OCI-LY7 (cell line): ENCODE results near the gene RCC1. TPM values are rescaled to one million over a fixed set of nuclear protein-coding genes. Genes with fewer than 3 reads are reported as not detected.
"Not testable (repeated sequence)": the region's sequence is repeated elsewhere in the genome, so short reads cannot be mapped to it uniquely, and the experiment has no call there.

Experiments used
- BruUV-seq: library from RNA; stranded (reverse); fragments of 400-500 nt; replicated peaks from 2 replicates; lab custom pipeline; 2021; lab: Mats Ljungman, UMichigan
- CTCF ChIA-PET: fragments of 300-600 bp; sonication (Branson Sonifier 250); formaldehyde crosslinking; loops from one replicate; lab custom pipeline; 2022; ENCODE audit warnings: antibody characterized with exemption; ENCODE audit not compliant: unreplicated experiment; lab: Charles Lee
- POLR2A ChIA-PET: fragments of 300-600 bp; sonication (Branson Sonifier 250); formaldehyde crosslinking; loops from one replicate; lab custom pipeline; 2022; ENCODE audit warnings: antibody characterized with exemption; lab: Charles Lee
- DNase-seq: peaks from one replicate; pipeline ENCODE4 v3.0.0-alpha.2; 2015; ENCODE audit warnings: low spot score
- H2AFZ ChIP-seq: fragments of 200-600 bp; sonication (generic), shearing (Covaris generic); 2 replicates; pipeline ENCODE4 v1.6.1; 2014; ENCODE audit warnings: mild to moderate bottlenecking, antibody characterized with exemption, low read length, moderate library complexity
- H3K27ac ChIP-seq: fragments of 200-600 bp; sonication (generic); 2 replicates; pipeline ENCODE4 v1.5.1; 2014; ENCODE audit warnings: mixed run types, low read depth, mild to moderate bottlenecking, moderate library complexity, low read length, inconsistent platforms; ENCODE audit not compliant: poor library complexity, severe bottlenecking
- H3K36me3 ChIP-seq: fragments of 200-600 bp; sonication (generic); 2 replicates; pipeline ENCODE4 v1.6.1; 2014; ENCODE audit warnings: mild to moderate bottlenecking, antibody characterized with exemption, low read length, moderate library complexity, mixed read lengths; ENCODE audit not compliant: insufficient read depth
- H3K4me1 ChIP-seq: fragments of 200-600 bp; sonication (generic); 2 replicates; pipeline ENCODE4 v1.5.1; 2014; ENCODE audit warnings: mild to moderate bottlenecking, low read length; ENCODE audit not compliant: insufficient read depth, poor library complexity, severe bottlenecking
- H3K4me2 ChIP-seq: fragments of 200-600 bp; sonication (generic); 2 replicates; pipeline ENCODE4 v1.6.1; 2014; ENCODE audit warnings: mild to moderate bottlenecking, low read length
- H3K4me3 ChIP-seq: fragments of 200-600 bp; sonication (generic); 2 replicates; pipeline ENCODE4 v1.5.1; 2014; ENCODE audit warnings: mild to moderate bottlenecking, low read depth, low read length; ENCODE audit not compliant: poor library complexity, severe bottlenecking
- H3K79me2 ChIP-seq: fragments of 200-600 bp; sonication (generic); 2 replicates; pipeline ENCODE4 v1.6.1; 2016; ENCODE audit warnings: low read depth, mild to moderate bottlenecking, low read length, moderate library complexity, mixed read lengths; ENCODE audit not compliant: insufficient read depth
- H3K9me2 ChIP-seq: fragments of 200-600 bp; sonication (generic); 2 replicates; pipeline ENCODE4 v1.6.1; 2016; ENCODE audit warnings: mild to moderate bottlenecking, low read length, mixed read lengths; ENCODE audit not compliant: insufficient read depth
- H3K9me3 ChIP-seq: fragments of 200-600 bp; sonication (generic); 2 replicates; pipeline ENCODE4 v1.6.1; 2014; ENCODE audit warnings: mild to moderate bottlenecking, mixed run types, low read length, mixed read lengths
- H4K20me1 ChIP-seq: fragments of 200-600 bp; sonication (generic); 2 replicates; pipeline ENCODE4 v1.6.1; 2014; ENCODE audit warnings: mild to moderate bottlenecking, antibody characterized with exemption, low read length, moderate library complexity, mixed read lengths; ENCODE audit not compliant: insufficient read depth
- EZH2phosphoT487 ChIP-seq: fragments of 200-600 bp; sonication (generic); IDR thresholded peaks from 2 replicates; pipeline ENCODE4 v1.6.1; 2018; ENCODE audit warnings: low read depth, borderline replicate concordance, mild to moderate bottlenecking, mixed run types, antibody characterized with exemption, low read length, moderate library complexity, mixed read lengths
- intact Hi-C: fragments of 100-400 bp; cut with micrococcal nuclease; formaldehyde crosslinking; loops from one replicate; pipeline ENCODE4 v1.10.0; 2022; ENCODE audit not compliant: unreplicated experiment
- total RNA-seq, 2 experiments: library from RNA; depleted of rRNA in 1 of 2; stranded (reverse); fragments of >200 nt in 1 of 2; shearing (Covaris generic) in 1 of 2; gene quantifications; 2 replicates each; pipeline ENCODE4 v1.2.3, GENCODE V29; 2014 to 2022
- TF ChIP-seq, protein P1 (sequence below): fragments of 200-600 bp; sonication (generic); conservative IDR thresholded peaks from 2 replicates; pipeline ENCODE4 v1.5.1; 2014; ENCODE audit warnings: mild to moderate bottlenecking, antibody characterized with exemption, low read length, moderate library complexity, mixed read lengths

Gene RCC1
- total RNA-seq, 2 experiments from 2014 or later, result 87.6 to 108 TPM

DNA sequence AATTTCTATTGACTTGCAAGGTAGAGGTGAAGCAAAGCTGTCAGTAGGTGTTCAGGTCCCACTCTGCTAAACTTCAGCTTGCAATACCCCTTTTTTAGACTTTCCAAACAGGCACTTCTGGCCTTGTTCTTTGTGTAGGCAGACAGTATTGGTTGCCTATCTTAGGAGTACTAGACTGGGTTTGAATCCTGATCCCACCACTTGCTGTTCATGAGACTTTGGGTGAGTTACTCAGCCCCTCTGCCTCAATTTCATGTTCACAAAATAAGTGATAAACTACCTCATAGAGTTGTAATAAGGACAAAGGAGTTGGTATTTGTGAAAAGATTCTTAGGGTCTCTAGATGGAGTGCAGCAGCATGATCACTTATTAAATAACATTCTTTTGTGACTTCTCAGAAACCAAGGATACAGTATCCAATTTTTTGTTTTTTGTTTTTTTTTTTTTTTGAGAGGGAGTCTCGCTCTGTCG, 5.2 kb downstream of the RCC1 start:
- H3K9me2 ChIP-seq, result no peaks in the 10 kb centered on the region
- H3K36me3 ChIP-seq, result peaks cover 88% of the 10 kb centered on the region
- H4K20me1 ChIP-seq, result peaks cover 5% of the 10 kb centered on the region; the same call in 1 of the 2 replicates
- CTCF ChIA-PET, result no interaction called here
- peak overlapping the region; percentile 94 for H3K27ac ChIP-seq
- peak overlapping the region; percentile 85 for H3K4me3 ChIP-seq
- no peaks in the 10 kb centered on the region for H3K9me3 ChIP-seq
- no peak overlapping the region for H2AFZ ChIP-seq
- H3K4me2 ChIP-seq, result peak overlapping the region; percentile 85
- intact Hi-C loops, result loop anchor here (5.0 kb wide), 1 partner anchor 671 kb away; the partner anchor contains the start of gene SRSF4
- no TSS peak for BruUV-seq
- TF ChIP-seq, protein P1, sequence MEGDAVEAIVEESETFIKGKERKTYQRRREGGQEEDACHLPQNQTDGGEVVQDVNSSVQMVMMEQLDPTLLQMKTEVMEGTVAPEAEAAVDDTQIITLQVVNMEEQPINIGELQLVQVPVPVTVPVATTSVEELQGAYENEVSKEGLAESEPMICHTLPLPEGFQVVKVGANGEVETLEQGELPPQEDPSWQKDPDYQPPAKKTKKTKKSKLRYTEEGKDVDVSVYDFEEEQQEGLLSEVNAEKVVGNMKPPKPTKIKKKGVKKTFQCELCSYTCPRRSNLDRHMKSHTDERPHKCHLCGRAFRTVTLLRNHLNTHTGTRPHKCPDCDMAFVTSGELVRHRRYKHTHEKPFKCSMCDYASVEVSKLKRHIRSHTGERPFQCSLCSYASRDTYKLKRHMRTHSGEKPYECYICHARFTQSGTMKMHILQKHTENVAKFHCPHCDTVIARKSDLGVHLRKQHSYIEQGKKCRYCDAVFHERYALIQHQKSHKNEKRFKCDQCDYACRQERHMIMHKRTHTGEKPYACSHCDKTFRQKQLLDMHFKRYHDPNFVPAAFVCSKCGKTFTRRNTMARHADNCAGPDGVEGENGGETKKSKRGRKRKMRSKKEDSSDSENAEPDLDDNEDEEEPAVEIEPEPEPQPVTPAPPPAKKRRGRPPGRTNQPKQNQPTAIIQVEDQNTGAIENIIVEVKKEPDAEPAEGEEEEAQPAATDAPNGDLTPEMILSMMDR, result no peak
- TF ChIP-seq EZH2phosphoT487, result no peak
- peaks cover 36% of the 10 kb centered on the region for H3K4me1 ChIP-seq
- POLR2A ChIA-PET, result interaction anchor here (0.7 to 1.1 kb wide), 2 partner anchors 262 to 350 kb away, joined by 4 to 6 read pairs; no protein-coding TSS in a partner anchor
- peaks cover 45% of the 10 kb centered on the region for H3K79me2 ChIP-seq
- DNase-seq, result peak; percentile 49

DNA sequence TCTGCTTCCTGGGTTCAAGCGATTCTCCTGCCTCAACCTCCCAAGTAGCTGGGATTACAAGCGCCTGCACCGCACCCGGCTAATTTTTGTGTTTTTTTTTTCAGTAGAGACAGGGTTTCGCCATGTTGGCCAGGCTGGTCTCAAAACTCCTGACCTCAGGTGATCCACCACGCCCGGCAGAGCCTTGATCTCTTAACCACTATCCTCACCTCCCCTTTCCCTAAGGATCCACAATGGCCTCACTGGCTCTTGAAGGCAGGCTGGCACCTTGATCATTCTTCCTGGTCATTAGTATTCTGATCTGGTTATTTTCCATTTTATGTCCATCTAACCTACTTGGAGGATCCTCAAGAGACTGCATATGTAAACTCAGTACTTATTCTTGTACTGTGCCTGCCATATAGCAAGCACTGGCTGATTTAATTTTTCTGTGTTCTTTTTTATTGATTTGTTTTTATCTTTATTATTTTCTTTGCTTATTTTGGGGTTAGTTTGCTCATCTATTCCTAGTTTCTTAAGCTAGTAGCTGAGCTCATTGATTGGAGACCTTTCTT, 6.3 kb downstream of the RCC1 start:
- TF ChIP-seq, protein P1, result no peak
- TF ChIP-seq EZH2phosphoT487, result no peak
- Histone ChIP-seq H3K4me2 (peak overlapping the region; percentile 28), H2AFZ (no peak overlapping the region), H3K4me3 (peak overlapping the region; percentile 8), H3K27ac (peak overlapping the region; percentile 94), H3K36me3 (peaks cover 77% of the 10 kb centered on the region), H3K9me2 (no peaks in the 10 kb centered on the region), H3K79me2 (peaks cover 34% of the 10 kb centered on the region; the same call in 1 of the 2 replicates), H4K20me1 (peaks cover 5% of the 10 kb centered on the region; the same call in 1 of the 2 replicates), H3K9me3 (no peaks in the 10 kb centered on the region), H3K4me1 (peaks cover 45% of the 10 kb centered on the region)
- no TSS peak for BruUV-seq
- ChIA-PET CTCF (no interaction called here), POLR2A (interaction anchor here (0.6 to 1.1 kb wide), 2 partner anchors 57 to 263 kb away, joined by 3 to 6 read pairs; no protein-coding TSS in a partner anchor)
- intact Hi-C loops, result loop anchor here (5.0 kb wide), 1 partner anchor 670 kb away; the partner anchor contains the start of gene SRSF4
- peak; percentile 23 for DNase-seq

- H3K27ac ChIP-seq, result peak overlapping the region; percentile 75
- H3K9me3 ChIP-seq, DNase-seq, H4K20me1 ChIP-seq, CTCF ChIA-PET, H3K4me2 ChIP-seq, H2AFZ ChIP-seq, POLR2A ChIA-PET, BruUV-seq, H3K4me3 ChIP-seq, H3K9me2 ChIP-seq: not testable (repeated sequence)
- H3K36me3 ChIP-seq, result peaks cover 53% of the 10 kb centered on the region
- H3K4me1 ChIP-seq, result peaks cover 41% of the 10 kb centered on the region
- H3K79me2 ChIP-seq, result peaks cover 25% of the 10 kb centered on the region
- intact Hi-C loops, result loop anchor here (5.0 kb wide), 1 partner anchor 668 kb away; the partner anchor contains the start of gene SRSF4
These were observed 8.6 kb downstream of the RCC1 start for GRCh38 chr1:28514445-28514933.
